ENCODE measurements around the gene SLAMF7. TPM values are rescaled to one million over a fixed set of nuclear protein-coding genes. Genes with fewer than 3 reads are reported as not detected.

Gene SLAMF7
- total and polyA plus RNA-seq, 11 donors = 0.21 to 28.0 (median 0.34) TPM; not detected in 4

- intact Hi-C loops (cut with DNase I) = no loop called here
- Histone ChIP-seq H3K27me3 (peaks cover 0 to 11% (median 0%) of the 10 kb centered on the region in 9 donors), H3K27ac (peak overlapping the region in 1 of 12 donors; percentile 90), H3K4me1 (peaks cover 0 to 76% (median 0%) of the 10 kb centered on the region in 12 donors), H3K4me3 (peak overlapping the region in 1 of 12 donors; percentile 66), H3K36me3 (no peaks in the 10 kb centered on the region), H3K9me3 (no peaks in the 10 kb centered on the region)
- DNase-seq (no peak), ATAC-seq (no peak)
- no peak for TF ChIP-seq POLR2A (IDR thresholded peaks at IDR 0.05)
- no peak for TF ChIP-seq CTCF (IDR thresholded peaks at IDR 0.05)
- 66 to 85% (median 81%) methylated on average over 4 of the region's 4 CpGs for WGBS, 4 donors
Measured at GRCh38 chr1:160708801-160709200, 30.2 kb upstream of the SLAMF7 start.

GRCh38 chr1:160709715-160710114, 29.3 kb upstream of the SLAMF7 start:
- Histone ChIP-seq H3K9me3 (no peaks in the 10 kb centered on the region), H3K27ac (peak overlapping the region in 1 of 12 donors; percentile 90), H3K36me3 (no peaks in the 10 kb centered on the region), H3K4me1 (peaks cover 0 to 71% (median 0%) of the 10 kb centered on the region in 12 donors), H3K27me3 (peaks cover 0 to 11% (median 0%) of the 10 kb centered on the region in 9 donors), H3K4me3 (peak overlapping the region in 1 of 12 donors; percentile 66)
- WGBS, 4 donors = 69 to 86% (median 82%) methylated on average over 1 of the region's 1 CpG
- TF ChIP-seq POLR2A (IDR thresholded peaks at IDR 0.05) (no peak), CTCF (IDR thresholded peaks at IDR 0.05) (no peak)
- ATAC-seq (no peak), DNase-seq (no peak)
- intact Hi-C loops (cut with DNase I) = no loop called here

- Histone ChIP-seq H3K4me1 (peaks cover 0 to 65% (median 0%) of the 10 kb centered on the region in 12 donors), H3K9me3 (no peaks in the 10 kb centered on the region), H3K27me3 (peaks cover 0 to 11% (median 0%) of the 10 kb centered on the region in 9 donors), H3K4me3 (peak overlapping the region in 4 of 12 donors; percentile 15 to 66 (median 40)), H3K27ac (peak overlapping the region in 1 of 12 donors; percentile 90), H3K36me3 (no peaks in the 10 kb centered on the region)
- TF ChIP-seq CTCF (IDR thresholded peaks at IDR 0.05) (no peak), POLR2A (IDR thresholded peaks at IDR 0.05) (no peak)
- intact Hi-C loops (cut with DNase I) = no loop called here
- ATAC-seq = no peak
- DNase-seq = no peak
- WGBS, 4 donors = 73 to 88% (median 83%) methylated on average over 4 of the region's 4 CpGs
Measured at GRCh38 chr1:160710517-160711252, 28.4 kb upstream of the SLAMF7 start.

- DNase-seq = no peak
- Histone ChIP-seq H3K4me1 (peaks cover 0 to 60% (median 0%) of the 10 kb centered on the region in 12 donors), H3K27me3 (peaks cover 0 to 11% (median 0%) of the 10 kb centered on the region in 9 donors), H3K9me3 (no peaks in the 10 kb centered on the region), H3K27ac (peak overlapping the region in 1 of 12 donors; percentile 90), H3K36me3 (no peaks in the 10 kb centered on the region), H3K4me3 (peak overlapping the region in 5 of 12 donors; percentile 15 to 66 (median 35))
- TF ChIP-seq POLR2A (IDR thresholded peaks at IDR 0.05) (no peak), CTCF (IDR thresholded peaks at IDR 0.05) (no peak)
- no peak for ATAC-seq
- WGBS, 4 donors = 65 to 75% (median 70%) methylated on average over 2 of the region's 2 CpGs
- intact Hi-C loops (cut with DNase I) = no loop called here
Measured at GRCh38 chr1:160711276-160711601, 27.8 kb upstream of the SLAMF7 start.

Measured in heart left ventricle (tissue), 16 donors.